Renal pelvis (tissue), 4 donors: ENCODE results near the gene TXNRD1. TPM values are rescaled to one million over a fixed set of nuclear protein-coding genes. Genes with fewer than 3 reads are reported as not detected.

ENCODE experiments used
- DNase-seq: peaks from one replicate; pipeline ENCODE4 v3.0.0-alpha.2; 2013
- polyA plus RNA-seq, 3 donors: library from polyadenylated mRNA; unstranded; fragments of 120-200 nt; gene quantifications; one replicate each; pipeline ENCODE4 v1.2.1, GENCODE V29; 2013; ENCODE audit not compliant: insufficient read length in 3 of 3

Gene TXNRD1
- polyA plus RNA-seq, 3 donors: 60.2 to 61.5 (median 61.4) TPM

- DNase-seq: no peak
Observed at GRCh38 chr12:104296718-104297117, 81.1 kb downstream of the TXNRD1 start.

DNA sequence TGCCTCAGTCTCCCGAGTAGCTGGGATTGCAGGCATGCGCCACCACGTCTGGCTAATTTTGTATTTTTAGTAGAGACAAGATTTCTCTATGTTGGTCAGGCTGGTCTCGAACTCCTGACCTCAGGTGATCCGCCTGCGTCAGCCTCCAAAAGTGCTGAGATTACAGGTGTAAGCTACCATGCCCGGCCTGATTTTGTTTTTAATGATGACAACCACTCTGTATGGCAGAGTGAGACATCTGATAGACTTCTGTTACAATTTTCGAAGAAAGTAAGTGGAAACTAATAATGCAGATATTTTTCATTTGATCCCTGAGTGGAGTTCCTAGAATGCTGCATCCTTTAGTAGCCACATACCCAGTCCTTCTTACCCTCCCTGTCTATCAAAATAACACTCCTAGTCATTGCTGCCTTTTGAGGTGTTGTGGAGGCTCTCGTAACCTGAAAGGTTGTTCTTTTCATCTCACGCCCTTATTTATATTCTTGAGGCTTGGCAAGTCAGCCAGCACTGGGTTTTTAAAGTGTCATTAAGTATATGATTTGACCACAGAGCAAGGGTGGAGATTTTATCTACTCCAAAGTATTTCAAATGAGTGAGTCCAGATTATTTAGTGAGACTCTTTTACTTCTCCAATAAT lies 82.0 kb downstream of the TXNRD1 start:
- no peak for DNase-seq

DNA sequence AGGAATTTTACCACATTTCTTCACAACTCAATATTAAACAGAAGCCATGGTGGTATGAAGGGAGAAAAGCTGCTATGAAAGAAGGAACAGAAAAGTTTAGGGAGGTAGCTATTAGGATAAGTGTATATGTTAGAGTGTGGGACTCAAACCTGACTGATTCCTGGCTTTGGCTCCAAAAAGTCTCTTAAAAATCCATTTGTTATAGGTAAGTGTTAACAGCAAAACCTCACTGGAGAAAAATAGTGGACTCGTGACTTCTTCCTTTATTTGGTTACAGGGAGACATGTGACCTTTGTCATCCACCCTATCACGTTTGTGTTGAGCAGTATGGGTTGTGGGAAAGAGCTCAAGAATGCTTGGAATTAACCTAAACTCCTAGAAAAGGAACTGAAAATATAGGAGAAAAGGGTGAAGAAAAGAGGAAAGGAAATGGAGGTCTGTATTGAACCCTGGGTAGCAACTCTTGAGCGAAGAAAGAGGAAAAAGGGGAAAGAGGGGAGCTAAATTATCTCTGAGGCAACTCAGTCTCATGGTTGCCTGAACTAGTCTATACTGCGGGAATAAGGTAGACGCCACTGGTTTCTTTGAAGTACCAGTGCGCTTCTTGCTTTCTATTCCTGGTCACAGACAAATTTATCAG lies 84.4 kb downstream of the TXNRD1 start:
- DNase-seq: no peak

DNA sequence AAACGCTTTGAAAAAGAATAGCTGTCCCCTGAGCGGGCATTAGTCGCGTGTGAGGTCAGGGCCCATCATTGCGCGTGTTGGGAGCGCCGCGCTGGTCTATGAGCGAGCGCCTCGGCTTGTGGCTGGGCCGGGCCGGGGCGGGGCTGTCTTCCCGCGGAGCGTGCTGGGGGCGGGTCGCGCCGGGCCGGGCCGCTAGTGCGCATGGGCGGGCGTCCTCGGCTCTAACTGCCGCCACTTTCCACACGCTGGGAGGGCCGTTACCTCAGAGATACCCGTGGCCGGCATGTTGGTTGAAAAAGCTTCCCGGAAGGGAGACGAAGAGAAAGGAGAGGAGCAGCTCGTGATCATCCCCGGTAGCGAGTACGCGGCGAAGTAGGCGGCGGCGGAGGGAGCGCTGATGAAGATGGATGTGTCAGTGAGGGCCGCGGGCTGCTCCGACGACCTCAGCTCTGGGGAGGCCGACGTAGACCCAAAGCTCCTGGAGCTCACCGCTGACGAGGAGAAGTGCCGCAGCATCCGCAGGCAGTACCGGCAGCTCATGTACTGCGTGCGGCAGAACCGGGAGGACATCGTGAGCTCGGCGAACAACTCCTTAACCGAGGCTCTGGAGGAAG lies 88.1 kb downstream of the TXNRD1 start, which contains the start of gene EID3:
Gene EID3 (plus strand): TSS at position 202 of the 614 bp plus-strand sequence. CDS start 196 bp downstream, at position 398.
- DNase-seq: peak; percentile 84

GRCh38 chr12:104304261-104305009 lies 88.9 kb downstream of the TXNRD1 start:
- no peak for DNase-seq

DNA sequence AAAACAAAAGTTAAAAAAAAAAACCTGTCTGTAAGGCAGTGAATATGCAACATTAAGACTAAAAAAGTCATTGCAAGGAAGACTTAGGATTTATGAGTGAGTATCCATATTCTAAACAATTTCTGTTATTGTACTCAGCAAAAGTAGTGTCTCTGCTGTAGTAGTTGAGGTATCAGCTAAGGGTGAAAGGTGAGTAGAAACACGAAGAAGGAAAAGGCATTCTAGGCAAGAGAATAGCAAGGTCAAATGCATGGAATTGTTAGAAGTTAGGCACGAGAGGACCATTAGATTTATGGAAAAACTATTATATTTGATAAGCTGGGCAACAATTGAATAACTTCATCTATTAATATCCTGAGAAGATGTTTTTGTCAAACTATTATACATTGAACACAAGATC lies 89.8 kb downstream of the TXNRD1 start:
- no peak for DNase-seq

DNA sequence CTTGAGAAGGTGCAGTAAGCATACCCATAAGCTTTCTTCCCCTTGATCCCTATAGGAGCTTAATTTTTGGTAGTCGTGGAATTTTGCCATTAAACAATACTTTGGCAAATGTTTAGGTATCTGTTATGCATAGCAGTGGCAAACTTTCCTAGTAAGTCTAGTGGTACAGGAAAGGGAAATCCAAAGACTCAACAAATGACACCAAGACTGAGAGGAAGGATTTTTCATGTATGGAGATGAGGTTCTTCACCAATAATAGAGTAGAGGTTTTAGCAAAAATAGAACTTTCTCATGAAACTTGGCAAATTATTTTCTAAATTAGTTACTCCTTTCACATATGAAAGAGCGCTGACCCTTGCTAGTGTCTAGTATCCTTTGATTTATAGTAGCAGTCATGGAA lies 90.8 kb downstream of the TXNRD1 start:
- DNase-seq: no peak

DNA sequence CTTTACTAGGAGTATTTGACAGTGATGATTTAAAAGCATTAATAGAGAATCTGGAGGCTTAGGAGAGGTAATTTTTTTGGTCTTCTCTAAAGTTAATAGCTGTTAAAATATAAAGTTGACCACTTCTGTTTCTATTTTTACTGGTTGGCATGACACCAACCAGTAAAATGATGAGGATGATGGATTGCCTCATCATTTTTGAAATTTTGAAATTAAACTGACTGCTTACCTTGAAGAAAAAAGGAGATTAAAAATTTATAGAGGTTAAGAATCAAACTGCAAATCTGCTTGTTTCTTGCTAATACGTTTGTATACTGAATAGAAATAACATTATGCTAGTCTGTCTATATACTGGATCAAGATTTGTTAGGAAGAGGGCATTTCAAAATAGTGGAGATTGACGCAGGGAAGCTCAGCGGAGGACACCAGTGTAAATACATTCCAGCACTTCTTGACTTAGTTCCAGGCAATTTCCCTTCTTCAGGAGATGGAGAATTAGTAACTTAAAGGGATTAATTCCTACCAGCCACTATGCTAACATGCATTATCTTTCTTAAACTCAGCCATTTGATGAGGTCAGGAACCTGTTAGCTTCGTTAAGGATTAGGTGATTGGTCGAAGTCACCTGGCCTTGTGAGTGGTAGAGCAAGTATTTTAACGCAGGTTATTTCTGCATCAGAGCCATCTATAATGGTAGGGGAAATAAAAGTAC lies 91.5 kb downstream of the TXNRD1 start:
- DNase-seq: no peak

DNA sequence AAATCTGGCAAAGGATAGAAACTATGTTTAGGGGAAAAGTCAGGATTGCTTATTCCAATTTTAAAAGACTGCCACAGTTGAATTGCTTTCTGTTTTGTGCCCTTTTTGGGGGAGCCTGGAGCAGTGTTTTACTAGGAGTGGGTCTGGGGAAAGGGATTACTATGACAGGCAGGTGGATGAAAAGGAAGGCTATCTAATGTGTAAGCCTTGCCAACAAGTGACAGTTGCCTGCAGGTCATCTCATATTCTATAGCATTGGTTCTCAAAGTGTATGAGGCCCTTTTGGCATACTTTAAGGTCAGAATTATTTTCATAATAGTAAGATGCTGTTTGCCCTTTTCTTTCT lies 92.0 kb downstream of the TXNRD1 start:
- DNase-seq: no peak

- no peak for DNase-seq
Observed at GRCh38 chr12:104309446-104309993, 93.9 kb downstream of the TXNRD1 start.

DNA sequence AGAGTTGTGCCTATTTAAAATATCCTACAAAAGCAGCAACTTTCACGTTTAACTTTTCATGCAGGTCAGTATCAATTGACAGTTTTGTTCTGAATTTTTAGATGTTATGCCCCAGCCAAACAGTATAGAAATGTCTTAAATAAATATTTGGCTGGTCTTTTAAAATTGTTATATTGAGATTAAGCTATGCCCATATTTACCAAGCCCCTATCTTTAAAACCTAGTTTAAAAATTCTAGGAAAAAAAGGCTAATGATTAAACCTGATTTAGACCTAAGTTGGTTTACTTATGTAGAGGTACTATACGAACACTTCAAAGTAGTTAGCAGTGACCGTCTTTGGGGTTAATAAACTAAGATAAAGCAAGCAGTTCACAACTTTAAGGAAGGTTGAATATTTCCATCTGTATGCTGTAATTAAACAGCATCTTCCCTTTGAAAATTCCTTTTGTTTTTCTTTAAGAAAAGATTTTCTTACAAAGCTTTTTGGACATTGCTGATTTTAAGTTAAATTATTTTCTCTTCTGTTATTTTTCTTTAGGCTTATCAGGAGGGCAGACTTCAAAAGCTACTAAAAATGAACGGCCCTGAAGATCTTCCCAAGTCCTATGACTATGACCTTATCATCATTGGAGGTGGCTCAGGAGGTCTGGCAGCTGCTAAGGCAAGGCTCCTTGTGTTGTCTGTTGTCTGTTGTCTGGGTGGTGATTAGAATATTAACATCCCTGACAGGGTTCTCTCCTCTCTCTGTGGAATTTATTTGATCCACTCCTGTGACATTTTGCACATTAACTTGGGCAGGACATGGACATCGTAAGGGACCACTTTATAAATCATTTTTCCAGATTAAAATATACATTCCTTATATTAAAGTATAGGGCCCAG lies 95.4 kb downstream of the TXNRD1 start:
- DNase-seq: no peak

- DNase-seq: no peak
Observed at GRCh38 chr12:104312202-104312601, 96.6 kb downstream of the TXNRD1 start.

- no peak for DNase-seq
Observed at GRCh38 chr12:104312654-104313053, 97.1 kb downstream of the TXNRD1 start.

DNA sequence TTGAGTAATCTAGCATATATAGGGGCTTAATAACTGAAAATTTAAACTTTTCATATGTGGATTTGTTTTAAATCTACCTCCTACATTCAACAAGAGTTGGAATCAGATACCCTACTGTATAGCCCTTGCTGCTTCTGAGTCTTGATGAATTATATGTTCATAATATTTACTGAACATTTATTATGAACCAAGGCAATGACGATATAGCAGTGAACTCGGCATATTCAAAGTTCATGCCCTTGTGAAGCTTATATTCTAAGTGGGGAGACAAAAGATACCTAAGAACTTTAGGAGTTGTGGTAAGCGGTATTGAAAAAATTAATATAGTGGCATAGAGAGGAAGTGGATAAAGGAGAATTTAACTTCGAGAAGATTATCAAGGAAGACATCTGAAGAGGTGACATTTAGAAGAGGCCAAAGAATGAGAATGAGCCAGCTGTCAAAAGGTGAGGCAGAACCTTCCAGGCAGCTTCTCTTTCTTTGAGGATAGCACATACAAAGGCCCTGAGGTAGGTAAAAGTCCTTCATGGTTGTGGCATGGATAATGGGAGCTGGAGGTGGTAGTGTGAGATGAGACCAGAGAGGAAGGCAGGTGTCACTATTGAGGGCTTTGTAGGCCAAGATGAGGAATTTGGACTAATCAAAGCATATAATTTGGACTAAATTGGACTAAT lies 98.1 kb downstream of the TXNRD1 start:
- no peak for DNase-seq

- no peak for DNase-seq
Observed at GRCh38 chr12:104314242-104314614, 98.6 kb downstream of the TXNRD1 start.

DNA sequence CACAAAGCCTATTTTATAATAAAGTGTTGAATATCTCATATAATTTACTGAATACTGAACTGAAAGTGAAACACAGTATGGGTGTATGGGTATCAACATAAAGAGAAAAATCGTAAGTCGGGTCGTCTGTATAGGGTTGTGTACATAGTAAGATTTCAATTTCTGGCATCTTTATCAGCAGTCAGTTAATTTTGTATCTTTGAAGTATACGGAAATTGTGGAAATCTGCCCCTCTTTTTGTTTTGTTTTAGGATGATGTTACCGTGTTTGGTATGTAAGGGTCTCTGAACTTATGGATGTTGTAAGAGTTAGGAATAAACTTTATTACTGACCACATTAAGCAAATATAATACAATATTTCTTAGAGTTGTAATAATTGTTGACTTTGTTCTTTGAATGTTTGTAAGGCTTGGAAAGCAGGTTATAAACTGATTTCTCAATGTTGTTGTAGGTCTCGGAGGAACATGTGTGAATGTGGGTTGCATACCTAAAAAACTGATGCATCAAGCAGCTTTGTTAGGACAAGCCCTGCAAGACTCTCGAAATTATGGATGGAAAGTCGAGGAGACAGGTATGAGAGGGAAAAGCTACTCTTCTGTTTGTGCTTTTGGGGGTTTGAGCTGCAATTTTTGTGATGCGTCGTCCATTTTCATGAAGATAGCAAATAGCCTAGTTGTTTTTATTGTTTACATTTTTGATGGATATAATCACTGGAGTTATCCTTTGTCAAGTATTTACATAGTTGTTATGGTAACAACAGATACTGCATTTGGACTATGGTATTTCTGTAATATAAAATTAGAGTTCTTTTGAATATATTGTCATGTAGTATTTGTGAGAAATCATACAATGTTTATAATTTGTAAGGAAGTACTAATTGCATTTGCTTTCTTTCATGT lies 100.0 kb downstream of the TXNRD1 start:
- no peak for DNase-seq

DNA sequence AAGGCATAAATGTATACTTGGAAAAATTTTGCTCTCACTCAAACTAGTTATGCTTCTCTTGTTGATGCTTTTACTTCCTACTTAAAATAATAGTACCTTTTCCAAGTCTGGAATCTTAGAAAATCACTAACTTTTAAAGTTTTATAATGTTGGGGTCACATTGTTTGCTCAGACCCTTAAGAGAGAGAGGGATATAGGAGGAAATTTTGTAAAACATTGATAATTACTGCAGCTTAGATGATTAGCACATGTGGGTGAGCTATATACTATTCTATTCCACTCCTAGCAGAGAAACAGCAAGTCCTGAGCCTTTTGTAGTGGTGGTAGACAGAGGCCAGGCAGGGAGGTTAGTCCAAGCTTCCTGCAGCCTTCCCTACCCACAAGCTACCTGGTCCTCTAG lies 101.4 kb downstream of the TXNRD1 start:
- no peak for DNase-seq

- no peak for DNase-seq
Observed at GRCh38 chr12:104317538-104318210, 102.1 kb downstream of the TXNRD1 start.
